HG03045 (cell line): Measurements from ENCODE around the gene SLC7A6.

Experiments used
- ATAC-seq: cut with Tn5 transposase; IDR thresholded peaks from one replicate; pipeline ENCODE4 v1.9.1; 2021; ENCODE audit warnings: mild to moderate bottlenecking, moderate library complexity; ENCODE audit not compliant: unreplicated experiment

SLC7A6 gene

DNA sequence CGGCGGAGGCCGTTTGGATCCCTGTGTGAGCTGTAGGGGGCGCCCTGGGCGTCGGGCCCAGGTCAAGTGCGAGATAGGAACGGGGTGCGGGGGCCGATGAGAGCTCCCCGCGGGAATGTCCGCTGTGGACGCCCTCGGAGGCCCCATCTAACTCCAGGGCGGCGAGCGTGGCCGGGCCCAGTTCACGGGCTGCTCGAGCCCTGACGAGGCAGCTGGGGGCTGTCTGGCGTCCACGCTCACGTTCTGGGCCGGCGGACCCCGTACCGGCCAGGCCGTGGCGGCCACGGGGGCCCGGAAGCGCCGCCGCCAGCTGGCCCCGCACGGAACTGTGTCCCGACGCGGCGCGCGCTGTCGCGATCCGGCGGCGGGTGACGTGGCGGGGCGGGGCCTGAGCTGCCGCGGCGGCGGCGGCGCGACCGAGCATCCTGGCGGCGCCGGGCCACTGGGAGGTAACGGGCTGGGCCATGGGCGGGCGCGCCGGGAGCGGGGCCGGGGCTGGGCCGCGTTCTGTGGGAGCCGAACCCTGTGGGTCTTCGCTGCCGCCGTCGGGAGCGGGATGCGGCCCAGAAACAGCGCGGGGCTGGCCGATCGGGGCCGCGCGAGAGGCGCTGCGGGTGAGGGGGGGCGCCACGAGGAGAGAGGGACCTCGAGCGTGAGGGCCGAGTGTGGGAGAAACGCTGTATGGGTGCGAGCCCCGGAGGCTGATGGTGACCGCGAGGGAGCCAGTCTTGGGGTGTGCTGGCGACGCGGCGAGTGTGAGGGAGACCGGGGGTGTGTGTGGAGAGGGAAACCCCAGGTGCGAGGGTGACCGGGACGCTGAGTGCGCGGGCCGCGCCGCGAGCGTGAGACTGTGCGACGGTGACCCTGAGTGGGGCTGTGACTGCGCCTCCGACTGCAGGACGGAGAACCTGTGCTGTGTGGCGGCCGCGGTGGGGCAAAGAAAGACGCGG is at the start of gene SLC7A6:
TSS of gene SLC7A6 (plus strand) at position 399 of the 950 bp plus-strand sequence. CDS start 10,201 bp downstream, outside the sequence.
- peak; percentile 74 for ATAC-seq

GRCh38 chr16:68214726-68215125 is 49.6 kb upstream of the SLC7A6 start:
- no peak for ATAC-seq

DNA sequence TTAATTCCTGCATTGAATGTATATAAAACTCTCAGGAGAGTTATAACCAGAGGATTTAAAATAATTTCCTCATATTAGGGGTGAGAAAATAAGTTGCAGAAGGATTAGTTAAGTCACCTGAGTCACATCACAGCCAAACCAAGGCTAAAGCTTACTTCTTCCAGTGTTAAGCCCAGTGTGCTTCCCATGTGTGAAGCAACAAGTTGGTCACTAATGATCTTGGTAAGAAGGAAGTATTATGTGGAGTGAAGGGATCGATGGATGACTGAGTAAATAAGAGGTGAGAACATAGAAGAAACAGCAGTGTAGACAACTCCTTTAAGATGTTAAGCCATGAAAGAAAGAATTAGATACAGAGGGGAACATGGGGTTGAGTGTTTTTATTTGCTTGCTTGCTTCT is 49.0 kb upstream of the SLC7A6 start:
- no peak for ATAC-seq

DNA sequence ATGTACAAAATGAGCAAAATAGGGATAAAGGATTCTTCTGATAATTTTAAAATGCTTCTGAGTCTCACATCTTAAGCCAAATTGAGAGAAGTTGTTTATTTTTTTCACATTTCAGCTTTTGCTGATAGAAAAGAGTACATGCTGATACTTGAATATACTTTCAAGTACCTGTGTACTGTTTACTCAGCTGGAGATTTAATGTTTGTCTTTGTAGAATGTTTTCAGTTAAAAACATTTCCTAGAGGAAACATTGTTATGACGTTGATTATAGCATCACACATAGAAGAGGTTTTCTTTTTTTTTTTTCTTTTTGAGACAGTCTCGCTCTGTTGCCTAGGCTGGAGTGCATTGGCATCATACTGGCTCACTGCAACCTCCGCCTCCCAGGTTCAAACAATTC is 48.1 kb upstream of the SLC7A6 start:
- no peak for ATAC-seq

DNA sequence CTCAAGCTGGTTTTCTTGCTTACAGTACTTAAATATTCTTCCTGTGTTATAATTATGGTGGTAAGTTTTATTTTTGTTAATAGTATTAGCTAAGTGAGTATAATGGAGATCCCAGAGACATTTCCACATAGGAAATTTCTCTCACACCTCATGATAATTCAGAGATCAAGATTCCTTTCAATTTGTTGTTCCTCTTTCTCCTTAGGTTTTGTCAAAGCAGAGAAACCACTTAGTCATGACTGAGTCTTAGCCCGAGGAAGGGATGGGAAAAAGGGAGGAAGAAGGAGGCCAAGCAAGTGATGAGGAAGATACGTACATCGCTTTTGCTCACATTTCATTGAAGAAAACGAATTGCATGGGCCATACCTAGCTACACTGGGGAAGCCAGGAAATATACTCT is 46.8 kb upstream of the SLC7A6 start:
- no peak for ATAC-seq

DNA sequence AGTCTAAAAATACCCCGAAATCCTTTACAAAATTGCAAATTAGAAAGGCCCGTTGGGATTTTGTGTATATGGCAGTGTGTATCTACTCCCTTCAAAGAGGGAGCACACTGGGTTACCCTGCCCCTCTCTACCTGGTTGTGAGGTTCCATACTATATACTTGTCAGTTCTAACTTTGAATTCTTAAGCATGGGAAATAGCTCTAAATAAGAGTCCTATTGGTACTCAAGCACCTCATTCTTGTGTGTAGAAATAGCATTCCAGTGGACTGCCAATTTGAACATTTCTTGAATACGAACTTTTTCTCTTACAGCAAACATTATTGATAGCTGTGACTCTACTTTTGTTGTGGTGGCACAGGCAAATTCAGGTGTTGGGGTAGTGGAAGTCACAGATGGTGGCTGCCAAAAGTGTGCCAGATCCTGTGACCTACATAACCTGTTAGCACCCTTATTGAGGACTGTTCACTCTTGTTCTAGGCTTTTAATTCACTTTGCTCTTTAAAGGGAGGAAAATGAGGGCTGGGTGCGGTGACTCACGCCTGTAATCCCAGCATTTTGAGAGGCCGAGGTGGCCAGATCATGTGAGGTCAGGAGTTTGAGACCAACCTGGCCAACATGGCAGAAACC is 44.5 kb upstream of the SLC7A6 start:
- no peak for ATAC-seq

GRCh38 chr16:68223072-68223471 is 41.3 kb upstream of the SLC7A6 start:
- ATAC-seq: no peak

DNA sequence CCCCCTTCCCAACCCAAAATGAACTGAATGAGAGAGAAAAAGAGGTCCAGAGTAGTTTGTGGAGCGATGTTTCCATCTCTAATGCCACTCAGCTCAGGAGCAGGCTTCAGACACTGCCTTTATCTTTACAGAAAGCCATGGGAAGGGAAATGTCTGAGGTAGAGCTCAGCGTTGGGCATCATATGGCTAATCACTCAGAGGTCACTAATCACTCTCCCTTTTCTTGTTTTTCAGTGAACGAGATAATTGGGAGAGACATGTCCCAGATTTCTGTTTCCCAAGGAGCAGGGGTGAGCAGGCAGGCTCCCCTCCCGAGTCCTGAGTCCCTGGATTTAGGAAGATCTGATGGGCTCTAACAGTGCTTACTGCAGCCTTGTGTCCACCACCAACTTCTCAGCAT is 38.2 kb upstream of the SLC7A6 start:
- ATAC-seq: no peak

DNA sequence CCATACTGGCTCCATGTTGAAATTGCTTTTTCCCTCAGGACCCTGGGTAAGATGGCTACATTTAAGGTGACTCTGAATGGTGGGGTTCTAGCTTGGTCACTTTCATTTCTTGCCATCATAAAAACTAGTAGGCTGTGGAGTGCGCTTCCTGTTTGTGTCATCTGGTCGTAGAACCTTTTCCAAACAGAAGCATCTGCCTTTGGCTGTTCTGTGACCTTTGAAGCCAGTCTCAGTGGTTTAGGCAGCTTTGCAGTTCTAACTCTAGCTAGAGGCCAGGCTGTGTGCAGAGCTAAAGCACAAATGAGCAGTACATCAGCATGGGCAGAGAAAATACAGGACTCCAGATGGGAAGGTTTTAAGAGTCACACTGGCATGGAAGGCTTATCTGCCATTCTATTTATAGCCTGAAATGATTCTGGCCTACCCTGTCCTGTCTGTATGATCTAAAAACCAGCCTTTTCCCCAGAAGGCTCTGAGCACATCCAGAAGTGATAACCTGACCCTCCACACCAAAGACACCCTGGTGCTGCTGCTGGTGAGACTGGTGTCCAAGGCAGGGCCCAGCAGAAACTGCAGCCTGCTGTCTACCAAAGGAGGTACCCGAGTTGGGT is 37.0 kb upstream of the SLC7A6 start:
- no peak for ATAC-seq

GRCh38 chr16:68227850-68228553 is 36.3 kb upstream of the SLC7A6 start:
- no peak for ATAC-seq

DNA sequence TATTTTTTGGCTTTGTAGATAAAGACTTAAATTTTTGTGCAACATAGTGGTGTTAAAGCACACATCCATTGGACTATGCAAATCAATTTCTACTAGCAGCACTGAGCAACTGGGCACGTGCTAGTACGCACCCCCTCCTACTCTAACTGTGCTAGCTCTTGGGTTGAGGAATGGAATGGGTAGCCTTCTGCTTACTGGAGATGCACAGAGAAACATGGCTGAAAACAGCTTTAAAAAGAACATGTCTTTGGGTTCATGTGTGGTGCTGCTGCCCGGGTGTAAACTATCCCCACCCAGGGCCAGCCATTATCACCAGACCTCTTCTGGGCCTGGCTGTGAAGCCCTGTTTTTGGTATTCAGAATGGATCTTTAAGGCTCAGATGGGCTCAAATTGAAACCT is 35.7 kb upstream of the SLC7A6 start:
- ATAC-seq: no peak

GRCh38 chr16:68229431-68230175 is 34.7 kb upstream of the SLC7A6 start:
- no peak for ATAC-seq

- no peak for ATAC-seq
These were observed 34.2 kb upstream of the SLC7A6 start for GRCh38 chr16:68230176-68230571.

DNA sequence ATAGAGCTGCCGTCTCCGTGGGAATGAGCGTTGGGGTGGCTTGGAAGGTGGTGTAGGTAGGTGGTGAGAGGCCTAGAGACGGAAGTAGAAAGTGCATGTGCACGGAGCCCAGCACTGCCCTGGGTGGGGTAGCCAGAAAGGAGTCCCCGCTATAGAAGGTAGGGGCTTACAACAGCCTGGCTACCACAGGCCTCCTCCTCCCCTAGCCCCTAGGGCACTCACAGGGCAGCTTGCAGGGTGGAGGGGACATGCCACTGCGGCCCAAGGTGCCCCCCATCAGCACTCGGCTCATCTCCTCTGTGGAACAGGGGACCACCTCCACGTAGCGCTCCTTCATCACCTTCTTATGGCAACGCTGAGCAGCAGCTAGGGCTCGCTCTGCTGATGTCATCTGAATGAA is 33.4 kb upstream of the SLC7A6 start:
- no peak for ATAC-seq

DNA sequence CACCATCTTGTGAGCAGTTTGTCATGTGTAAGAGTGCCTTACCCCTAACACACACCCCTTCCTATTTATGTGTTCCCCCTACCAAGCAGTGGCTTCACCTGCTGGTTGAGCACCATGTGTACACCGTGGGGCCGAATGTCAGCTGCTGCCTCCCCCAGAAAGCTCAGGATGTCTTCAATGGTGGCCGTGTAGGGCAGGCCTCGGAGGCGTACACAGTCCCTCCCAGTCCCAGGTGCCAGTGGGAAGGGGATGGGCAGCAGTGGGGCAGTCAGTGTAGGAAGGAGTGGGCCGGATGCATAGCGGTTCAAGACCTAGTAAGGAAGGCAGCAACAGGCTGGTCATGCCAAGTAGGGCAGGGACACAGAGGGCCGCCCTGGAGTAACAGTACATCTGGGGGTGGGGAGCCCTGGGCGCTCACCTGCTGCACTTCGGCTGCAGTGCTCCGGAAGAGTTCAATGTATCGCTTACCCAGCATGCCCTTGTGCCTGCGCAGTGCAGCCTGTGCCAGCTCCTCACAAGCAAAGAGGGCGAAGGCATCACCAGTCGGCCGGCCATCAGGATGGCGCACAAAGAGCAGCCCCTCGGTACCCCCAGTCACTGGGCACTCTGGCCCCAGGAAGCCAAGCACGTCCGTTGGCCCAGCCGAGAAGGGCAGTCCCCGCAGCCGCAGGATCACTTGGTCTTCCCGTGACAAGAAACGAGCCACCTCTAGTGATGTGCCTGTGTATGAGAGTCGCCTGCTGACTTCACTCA is 32.8 kb upstream of the SLC7A6 start:
- ATAC-seq: no peak

DNA sequence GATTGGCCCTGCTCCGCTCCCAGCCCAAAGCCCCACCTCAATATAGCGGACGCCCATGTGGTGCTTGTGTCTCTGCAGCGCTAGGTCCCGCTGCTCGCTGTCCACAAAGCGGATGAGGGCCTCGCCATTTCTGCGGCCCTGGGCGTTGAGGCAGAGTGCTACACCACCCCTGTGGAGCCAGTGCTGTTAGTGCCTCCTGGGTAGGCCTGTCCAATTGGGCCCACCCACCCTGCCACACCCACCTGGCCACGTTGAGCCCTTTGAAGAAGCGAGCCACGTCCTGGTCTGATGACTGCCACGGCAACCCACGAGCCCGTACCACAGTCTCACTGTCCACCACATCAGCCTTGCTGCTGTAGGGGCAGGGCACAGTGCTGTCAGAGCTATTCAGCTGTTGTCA is 32.0 kb upstream of the SLC7A6 start:
- ATAC-seq: no peak

DNA sequence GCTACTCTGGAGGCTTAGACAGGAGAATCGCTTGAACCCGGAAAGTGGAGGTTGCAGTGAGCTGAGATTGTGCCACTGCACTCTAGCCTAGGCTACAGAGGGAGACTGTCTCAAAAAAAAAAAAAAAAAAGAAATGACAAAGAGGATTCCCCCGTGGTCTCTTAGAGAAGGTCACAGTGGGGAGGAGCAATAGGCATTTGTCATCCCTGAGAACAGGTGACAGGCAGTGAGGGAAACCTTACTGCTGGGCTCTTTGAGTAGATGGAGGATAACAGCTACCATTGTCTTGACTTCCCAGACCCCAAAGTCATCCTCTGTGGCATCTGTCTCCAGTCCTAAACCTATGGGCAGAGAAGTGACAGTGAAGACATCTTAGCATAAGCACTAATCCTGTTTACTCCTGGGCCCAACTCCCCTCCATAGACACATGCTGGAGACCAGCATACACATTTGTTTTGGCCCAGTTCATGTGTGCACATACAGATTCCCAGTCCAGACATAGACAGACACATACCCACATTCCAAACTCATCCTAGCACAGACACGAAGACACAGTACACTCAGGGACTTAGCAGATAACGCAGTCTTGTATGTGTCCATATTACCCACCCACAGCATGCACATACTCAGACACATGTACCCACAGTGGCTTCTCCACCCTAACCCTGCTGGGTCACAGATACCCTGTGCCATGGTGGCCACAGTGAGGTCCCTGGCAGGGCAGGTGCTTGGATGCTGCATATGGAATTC is 31.1 kb upstream of the SLC7A6 start:
- ATAC-seq: no peak

- ATAC-seq: no peak
These were observed 30.5 kb upstream of the SLC7A6 start for GRCh38 chr16:68233835-68234187.
